GM18520 (cell line): ENCODE results near the gene SGCA.

ENCODE experiments used
- ATAC-seq: cut with Tn5 transposase; IDR thresholded peaks from one replicate; pipeline ENCODE4 v1.9.1; 2021; ENCODE audit not compliant: unreplicated experiment

SGCA gene

GRCh38 chr17:50207315-50207714 lies 41.5 kb downstream of the SGCA start:
- ATAC-seq, result no peak

DNA sequence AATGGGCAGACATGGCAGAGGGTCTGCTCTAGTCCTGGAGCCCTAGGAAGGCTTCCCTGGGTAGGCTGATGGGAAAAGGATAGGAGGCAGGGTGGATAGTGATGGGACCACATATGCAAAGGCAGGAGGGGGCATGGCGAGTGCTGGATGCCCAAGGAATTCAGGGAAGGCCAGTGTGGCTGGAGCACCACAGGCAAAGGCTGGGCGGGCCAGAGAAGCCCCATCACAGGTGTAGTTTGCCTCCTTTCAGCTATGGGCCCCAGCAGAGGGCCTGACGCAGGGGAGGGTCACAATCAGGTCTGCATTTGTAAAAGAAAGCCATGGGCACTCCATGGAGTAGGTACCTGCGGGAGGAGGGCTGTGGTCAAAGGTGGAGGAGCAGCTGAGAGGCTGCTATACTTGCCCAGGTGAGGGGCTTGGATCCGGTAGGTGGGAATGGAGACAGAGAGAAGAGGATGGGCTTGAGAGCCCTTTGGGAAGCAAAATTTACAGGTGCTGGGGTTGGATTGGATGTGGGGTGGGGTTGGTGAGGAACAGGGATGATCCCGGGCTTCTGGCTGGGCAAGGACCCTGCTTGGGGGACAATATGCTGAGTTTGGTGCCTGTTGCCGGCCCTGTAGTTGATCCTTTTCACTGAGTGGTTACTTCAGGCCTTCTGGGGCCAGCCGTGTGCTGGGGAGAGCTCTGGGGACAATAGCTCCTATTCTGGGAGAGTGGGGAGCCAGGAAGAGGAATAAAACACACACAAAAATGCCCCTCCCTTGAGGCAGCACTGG lies 42.2 kb downstream of the SGCA start:
- ATAC-seq, result no peak

- no peak for ATAC-seq
These were observed 42.8 kb downstream of the SGCA start for GRCh38 chr17:50208611-50209061.

GRCh38 chr17:50209133-50209471 lies 43.3 kb downstream of the SGCA start:
- ATAC-seq, result no peak

GRCh38 chr17:50209472-50210239 lies 43.9 kb downstream of the SGCA start:
- ATAC-seq, result no peak

- no peak for ATAC-seq
These were observed 44.7 kb downstream of the SGCA start for GRCh38 chr17:50210240-50211225.

GRCh38 chr17:50211249-50212120 lies 45.7 kb downstream of the SGCA start:
- ATAC-seq, result no peak

DNA sequence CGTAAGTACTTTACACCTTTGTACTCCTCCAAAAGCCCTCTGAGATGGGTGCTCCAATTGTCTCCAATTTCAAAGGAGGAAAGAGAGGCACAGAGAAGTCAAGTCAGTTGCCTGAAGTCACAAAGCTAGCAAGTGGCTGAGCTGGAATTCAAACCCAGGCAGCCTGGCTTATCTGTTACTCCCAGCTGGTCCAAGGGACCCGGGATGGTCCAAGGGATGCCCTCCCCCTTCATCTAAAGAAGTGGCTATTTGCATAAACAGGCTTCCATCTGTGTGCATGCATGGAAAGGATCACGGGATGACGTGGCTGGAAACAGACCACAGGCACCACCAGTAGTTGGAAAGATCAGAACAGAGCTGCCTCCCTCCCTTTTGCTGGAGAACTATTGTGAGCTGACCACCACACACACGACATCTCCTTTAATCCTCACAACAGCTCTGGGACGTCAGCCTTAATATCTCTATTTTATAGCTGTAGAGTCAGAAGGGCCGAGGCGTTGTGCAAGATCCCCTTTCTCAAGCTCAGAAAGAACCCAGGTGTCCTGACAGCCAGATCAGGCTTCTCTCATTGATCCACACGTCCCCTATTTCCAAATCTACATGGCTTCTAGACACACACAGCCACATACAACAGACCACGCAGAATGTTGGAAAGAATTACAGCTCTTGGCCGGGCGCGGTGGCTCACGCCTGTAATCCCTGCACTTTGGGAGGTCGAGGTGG lies 46.5 kb downstream of the SGCA start:
- no peak for ATAC-seq

DNA sequence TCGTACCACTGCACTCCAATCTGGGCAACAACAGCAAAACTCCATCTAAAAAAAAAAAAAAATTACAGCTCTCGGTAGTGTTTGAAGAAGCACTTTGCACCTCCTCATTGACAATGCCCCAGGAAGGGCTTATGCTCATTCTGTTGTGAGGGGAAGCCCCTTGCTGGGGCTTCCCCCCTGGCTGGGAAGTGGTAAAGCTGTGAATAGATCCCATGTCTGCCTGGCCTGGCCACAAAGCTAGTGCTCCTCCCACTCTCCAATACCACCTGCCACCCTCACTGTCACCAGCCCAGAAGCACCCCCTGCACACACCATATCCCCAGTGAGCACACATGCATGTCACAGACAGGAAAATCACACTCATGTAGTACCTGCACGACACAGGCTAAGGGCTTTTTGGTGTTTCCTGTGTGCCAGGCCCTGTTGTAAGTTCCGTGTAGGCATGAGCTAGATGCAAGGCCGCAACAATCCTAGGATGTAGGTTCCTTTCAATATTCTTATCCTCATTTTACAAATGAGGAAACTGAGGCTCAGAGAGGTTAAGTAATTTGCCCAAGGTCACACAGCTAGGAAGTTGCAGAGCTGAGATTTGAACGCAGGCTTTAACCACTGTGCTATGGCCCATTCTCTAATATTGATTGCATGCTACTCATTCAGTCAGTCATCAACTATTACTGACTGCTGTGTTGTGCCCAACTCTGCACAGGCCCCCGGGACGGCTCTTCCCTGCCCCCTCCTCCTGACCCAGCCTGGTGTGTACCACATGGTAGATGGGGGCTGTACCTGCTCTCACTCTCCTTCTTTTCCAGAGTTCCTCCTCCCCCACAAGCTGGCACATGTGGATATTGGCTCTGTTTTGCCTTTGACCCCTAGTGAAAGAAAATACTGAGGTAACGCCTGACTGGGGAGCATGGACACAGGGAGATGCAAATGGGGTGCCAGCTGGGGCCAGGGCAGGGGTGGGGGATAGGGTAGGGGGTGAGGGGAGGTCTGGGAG lies 47.5 kb downstream of the SGCA start:
- peak; percentile 84 for ATAC-seq

GRCh38 chr17:50214976-50215760 lies 49.4 kb downstream of the SGCA start:
- ATAC-seq, result no peak

DNA sequence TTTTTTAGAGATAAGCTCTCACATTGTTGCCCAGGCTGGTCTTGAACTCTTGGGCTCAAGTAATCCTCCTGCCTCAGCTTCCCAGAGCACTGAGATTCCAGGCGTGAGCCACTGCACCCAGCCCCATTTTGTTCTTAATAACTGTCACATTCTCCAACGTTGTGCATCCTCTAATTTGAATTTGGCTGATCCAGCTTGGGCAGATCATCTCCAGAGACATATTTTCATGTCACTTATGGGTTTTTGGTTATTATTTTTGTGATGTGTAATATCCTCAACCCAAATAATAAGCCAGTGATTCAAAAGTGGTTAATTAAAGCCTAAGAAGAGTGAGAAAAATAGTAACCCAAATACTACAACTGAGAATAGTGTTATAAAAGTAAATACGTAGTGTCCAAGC lies 51.8 kb downstream of the SGCA start:
- ATAC-seq, result no peak

GRCh38 chr17:50218071-50218759 lies 52.4 kb downstream of the SGCA start:
- ATAC-seq, result no peak

- ATAC-seq, result no peak
These were observed 53.0 kb downstream of the SGCA start for GRCh38 chr17:50218771-50219315.

- no peak for ATAC-seq
These were observed 53.5 kb downstream of the SGCA start for GRCh38 chr17:50219342-50219741.

DNA sequence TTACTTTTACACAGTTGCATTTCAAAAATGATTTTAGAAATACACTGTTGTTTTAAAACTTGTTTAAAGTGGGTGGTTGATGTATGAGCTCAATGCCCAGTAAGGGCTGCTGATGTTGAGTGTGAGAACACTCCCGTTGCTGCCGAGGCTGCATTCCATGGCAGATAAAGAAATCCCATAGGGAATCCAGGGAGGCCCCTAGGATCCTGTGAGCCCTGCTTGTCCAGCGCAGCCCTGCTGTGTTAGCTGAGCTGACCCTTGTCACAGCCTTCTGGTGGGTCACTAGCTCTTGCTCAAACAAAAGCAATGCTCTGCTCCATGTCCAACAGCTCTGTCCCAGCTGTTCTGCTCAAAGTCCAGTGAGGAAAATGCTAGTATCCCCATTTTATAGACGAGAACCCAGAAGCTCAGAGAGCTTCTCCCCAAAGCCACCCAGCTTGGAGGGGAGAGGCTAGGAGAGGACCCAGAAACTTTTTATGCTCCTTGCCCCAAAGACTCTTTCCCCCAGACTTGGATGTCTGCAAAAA lies 54.2 kb downstream of the SGCA start:
- ATAC-seq, result no peak

- no peak for ATAC-seq
These were observed 55.0 kb downstream of the SGCA start for GRCh38 chr17:50220811-50221210.
